ENCODE results near the gene RIN3. TPM values are rescaled to one million over a fixed set of nuclear protein-coding genes. Genes with fewer than 3 reads are reported as not detected.

Gene RIN3
- total RNA-seq, 1 experiment from 2014 or later = not detected

DNA sequence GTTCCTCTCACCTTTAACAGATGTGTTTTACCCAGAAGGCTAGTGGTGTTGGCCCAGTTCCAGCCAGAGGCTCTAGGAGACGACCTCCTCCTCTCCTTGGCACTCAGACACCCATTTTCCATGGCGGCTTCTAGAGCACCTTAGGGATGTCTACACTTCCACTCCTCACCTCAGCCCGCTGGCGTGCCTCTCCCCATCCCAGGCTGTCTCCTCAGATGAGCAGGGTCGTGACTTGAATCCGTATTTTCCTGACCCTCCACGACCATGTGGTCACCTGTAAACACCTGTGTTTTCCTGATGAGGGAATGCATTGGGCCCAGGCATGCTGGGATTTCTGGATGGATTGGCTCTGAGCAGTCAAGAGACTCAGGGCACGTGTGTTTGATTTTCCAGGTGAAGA lies 21.8 kb upstream of the RIN3 start:
- no peak overlapping the region for H3K4me3 ChIP-seq (ENCODE audit: low read length)
- H3K4me2 ChIP-seq (ENCODE audit: low read depth, low read length, poor library complexity, severe bottlenecking) = no peak overlapping the region
- no peaks in the 10 kb centered on the region for H3K4me1 ChIP-seq (ENCODE audit: low read length)
- no peaks in the 10 kb centered on the region for H3K36me3 ChIP-seq (ENCODE audit: insufficient read depth, low read length)
- H3K79me2 ChIP-seq (ENCODE audit: low read length) = no peaks in the 10 kb centered on the region
- H2AFZ ChIP-seq (ENCODE audit: low read length) = no peak overlapping the region
- no peaks in the 10 kb centered on the region for H3K27me3 ChIP-seq (ENCODE audit: low read length)
- H3K9ac ChIP-seq (ENCODE audit: low read length) = no peak overlapping the region
- no peaks in the 10 kb centered on the region for H3K9me2 ChIP-seq (replicated peaks; ENCODE audit: insufficient read depth, low read length)
- no peaks in the 10 kb centered on the region for H3K9me3 ChIP-seq (ENCODE audit: low read length)
- no peak overlapping the region for H3K27ac ChIP-seq (ENCODE audit: low read length)
- no peak for DNase-seq
- H4K20me1 ChIP-seq (ENCODE audit: insufficient read depth, low read depth, low read length) = no peaks in the 10 kb centered on the region

DNA sequence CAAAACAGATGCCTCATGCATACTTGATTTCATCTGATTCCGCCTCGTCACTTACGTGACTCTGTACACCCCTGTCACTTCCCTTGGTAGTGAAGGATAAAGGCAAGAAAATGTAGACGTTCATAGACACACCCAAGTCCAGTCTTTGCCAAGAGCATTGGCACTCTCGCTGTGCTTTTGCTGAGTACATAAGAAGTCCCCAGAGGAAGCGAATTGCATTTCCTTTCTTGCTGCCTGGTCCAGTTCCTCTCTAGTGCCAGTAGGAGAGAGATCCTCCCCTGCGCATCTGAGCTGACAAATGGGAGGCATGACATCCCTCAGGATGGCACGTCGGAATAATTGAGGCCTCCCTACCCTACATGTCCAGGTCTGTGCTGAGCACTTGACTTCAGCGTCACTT lies 21.3 kb upstream of the RIN3 start:
- no peaks in the 10 kb centered on the region for H3K4me1 ChIP-seq (ENCODE audit: low read length)

DNA sequence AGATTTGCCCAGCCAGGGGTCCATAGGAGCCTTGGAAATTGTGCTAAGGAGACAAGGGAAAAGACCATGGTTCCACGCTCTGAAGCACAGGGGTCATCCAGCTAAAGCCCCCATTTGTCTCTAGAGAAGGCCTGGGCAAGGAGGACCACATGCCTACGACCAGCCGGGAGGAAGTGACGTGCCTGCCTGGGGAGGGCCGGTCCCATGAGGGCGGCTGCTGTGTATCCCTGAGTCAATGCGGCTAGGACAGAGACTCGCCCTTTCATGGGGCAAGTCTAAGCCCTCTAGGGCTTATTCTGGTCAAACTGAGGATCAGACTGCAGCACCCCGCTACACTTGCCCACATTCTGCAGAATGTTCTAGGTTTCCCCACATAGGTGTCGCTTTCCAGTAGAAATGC lies 20.6 kb upstream of the RIN3 start:
- Histone ChIP-seq H3K27ac (ENCODE audit: low read length) (no peak overlapping the region), H3K9me2 (replicated peaks; ENCODE audit: insufficient read depth, low read length) (no peaks in the 10 kb centered on the region), H3K9me3 (ENCODE audit: low read length) (no peaks in the 10 kb centered on the region), H3K4me1 (ENCODE audit: low read length) (no peaks in the 10 kb centered on the region), H3K4me2 (ENCODE audit: low read depth, low read length, poor library complexity, severe bottlenecking) (no peak overlapping the region), H3K79me2 (ENCODE audit: low read length) (no peaks in the 10 kb centered on the region), H4K20me1 (ENCODE audit: insufficient read depth, low read depth, low read length) (no peaks in the 10 kb centered on the region), H3K27me3 (ENCODE audit: low read length) (no peaks in the 10 kb centered on the region), H2AFZ (ENCODE audit: low read length) (no peak overlapping the region), H3K4me3 (ENCODE audit: low read length) (no peak overlapping the region), H3K9ac (ENCODE audit: low read length) (no peak overlapping the region), H3K36me3 (ENCODE audit: insufficient read depth, low read length) (no peaks in the 10 kb centered on the region)
- DNase-seq = no peak

More for the DNA sequence above, 21.3 kb upstream of the RIN3 start:
- H3K4me2 ChIP-seq (ENCODE audit: low read depth, low read length, poor library complexity, severe bottlenecking) = no peak overlapping the region
- no peaks in the 10 kb centered on the region for H4K20me1 ChIP-seq (ENCODE audit: insufficient read depth, low read depth, low read length)
- no peaks in the 10 kb centered on the region for H3K79me2 ChIP-seq (ENCODE audit: low read length)
- H3K36me3 ChIP-seq (ENCODE audit: insufficient read depth, low read length) = no peaks in the 10 kb centered on the region
- H3K9ac ChIP-seq (ENCODE audit: low read length) = no peak overlapping the region
- no peak overlapping the region for H3K27ac ChIP-seq (ENCODE audit: low read length)
- no peak for DNase-seq
- H3K4me3 ChIP-seq (ENCODE audit: low read length) = no peak overlapping the region
- H3K9me2 ChIP-seq (replicated peaks; ENCODE audit: insufficient read depth, low read length) = no peaks in the 10 kb centered on the region
- no peaks in the 10 kb centered on the region for H3K9me3 ChIP-seq (ENCODE audit: low read length)
- H2AFZ ChIP-seq (ENCODE audit: low read length) = no peak overlapping the region
- no peaks in the 10 kb centered on the region for H3K27me3 ChIP-seq (ENCODE audit: low read length)

DNA sequence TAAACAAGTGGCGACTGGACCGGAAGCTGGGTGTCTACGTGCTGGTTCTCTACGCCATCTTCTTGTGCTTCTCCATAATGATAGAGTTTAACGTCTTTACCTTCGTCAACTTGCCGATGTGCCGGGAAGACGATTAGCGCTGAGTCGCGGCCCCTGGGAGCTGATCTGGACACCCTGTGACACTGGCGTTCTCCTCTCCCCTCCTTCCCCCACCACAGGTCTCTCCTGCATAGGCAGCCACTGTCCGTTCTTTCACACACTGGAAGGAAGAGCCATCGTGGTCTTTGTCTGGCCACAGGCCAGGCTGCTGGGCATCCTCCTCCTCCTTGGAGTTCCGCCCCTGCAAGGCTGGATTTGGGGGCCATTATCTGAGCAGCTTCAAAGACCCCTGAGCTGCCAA lies 20.1 kb upstream of the RIN3 start:
- Histone ChIP-seq H3K27ac (ENCODE audit: low read length) (no peak overlapping the region), H2AFZ (ENCODE audit: low read length) (no peak overlapping the region), H3K4me1 (ENCODE audit: low read length) (no peaks in the 10 kb centered on the region), H3K79me2 (ENCODE audit: low read length) (no peaks in the 10 kb centered on the region), H3K27me3 (ENCODE audit: low read length) (no peaks in the 10 kb centered on the region), H3K9me2 (replicated peaks; ENCODE audit: insufficient read depth, low read length) (no peaks in the 10 kb centered on the region), H3K9me3 (ENCODE audit: low read length) (no peaks in the 10 kb centered on the region), H3K4me2 (ENCODE audit: low read depth, low read length, poor library complexity, severe bottlenecking) (no peak overlapping the region), H3K4me3 (ENCODE audit: low read length) (no peak overlapping the region), H3K9ac (ENCODE audit: low read length) (no peak overlapping the region), H3K36me3 (ENCODE audit: insufficient read depth, low read length) (no peaks in the 10 kb centered on the region), H4K20me1 (ENCODE audit: insufficient read depth, low read depth, low read length) (no peaks in the 10 kb centered on the region)
- no peak for DNase-seq

DNA sequence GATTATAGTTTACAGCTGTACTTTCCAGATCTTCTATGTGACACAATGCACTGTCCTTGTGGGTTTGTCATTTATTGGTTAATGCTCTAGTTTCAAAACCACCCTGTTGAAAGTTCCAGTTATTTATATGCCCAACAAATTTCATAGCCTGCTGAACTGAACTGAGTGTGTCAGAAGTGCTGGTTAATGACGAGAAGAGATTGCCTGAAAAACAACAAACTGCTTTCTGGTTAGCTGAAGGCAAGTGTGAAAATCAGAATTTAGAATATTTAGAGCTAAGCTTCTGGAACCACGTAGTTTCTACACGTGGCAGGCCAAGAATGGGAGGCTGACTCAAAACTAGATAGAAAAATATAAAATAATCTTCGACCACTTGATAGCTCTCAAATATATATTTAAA lies 19.1 kb upstream of the RIN3 start:
- Histone ChIP-seq H3K36me3 (ENCODE audit: insufficient read depth, low read length) (no peaks in the 10 kb centered on the region), H3K79me2 (ENCODE audit: low read length) (no peaks in the 10 kb centered on the region), H3K9me2 (replicated peaks; ENCODE audit: insufficient read depth, low read length) (no peaks in the 10 kb centered on the region), H4K20me1 (ENCODE audit: insufficient read depth, low read depth, low read length) (no peaks in the 10 kb centered on the region), H3K4me1 (ENCODE audit: low read length) (no peaks in the 10 kb centered on the region), H3K9me3 (ENCODE audit: low read length) (no peaks in the 10 kb centered on the region), H2AFZ (ENCODE audit: low read length) (no peak overlapping the region), H3K27me3 (ENCODE audit: low read length) (no peaks in the 10 kb centered on the region), H3K4me2 (ENCODE audit: low read depth, low read length, poor library complexity, severe bottlenecking) (no peak overlapping the region), H3K27ac (ENCODE audit: low read length) (no peak overlapping the region), H3K4me3 (ENCODE audit: low read length) (no peak overlapping the region), H3K9ac (ENCODE audit: low read length) (no peak overlapping the region)
- DNase-seq = no peak

DNA sequence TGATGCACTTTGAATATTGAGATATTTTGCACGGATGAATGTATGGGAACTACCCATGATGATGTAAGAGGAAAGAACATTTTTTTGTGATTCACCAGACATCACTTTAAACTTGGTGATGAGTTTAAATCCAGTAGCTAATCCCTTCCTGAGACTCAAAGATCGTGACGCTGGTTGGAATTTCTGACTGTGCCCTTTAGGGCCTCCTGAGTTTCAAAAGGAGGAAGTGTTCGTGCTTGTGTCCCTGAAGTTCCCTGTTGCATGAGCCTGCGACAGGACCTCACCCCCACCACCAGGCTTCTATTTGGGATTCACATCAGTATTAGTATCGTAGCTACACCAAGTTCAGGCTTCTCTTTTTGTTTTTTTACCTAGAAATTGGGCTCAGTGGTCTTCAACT lies 18.6 kb upstream of the RIN3 start:
- Histone ChIP-seq H4K20me1 (ENCODE audit: insufficient read depth, low read depth, low read length) (no peaks in the 10 kb centered on the region), H3K27ac (ENCODE audit: low read length) (no peak overlapping the region), H3K4me1 (ENCODE audit: low read length) (no peaks in the 10 kb centered on the region), H2AFZ (ENCODE audit: low read length) (no peak overlapping the region), H3K4me2 (ENCODE audit: low read depth, low read length, poor library complexity, severe bottlenecking) (no peak overlapping the region), H3K27me3 (ENCODE audit: low read length) (no peaks in the 10 kb centered on the region), H3K79me2 (ENCODE audit: low read length) (no peaks in the 10 kb centered on the region), H3K9me2 (replicated peaks; ENCODE audit: insufficient read depth, low read length) (no peaks in the 10 kb centered on the region), H3K9me3 (ENCODE audit: low read length) (no peaks in the 10 kb centered on the region), H3K36me3 (ENCODE audit: insufficient read depth, low read length) (no peaks in the 10 kb centered on the region), H3K4me3 (ENCODE audit: low read length) (no peak overlapping the region), H3K9ac (ENCODE audit: low read length) (no peak overlapping the region)
- DNase-seq = no peak

DNA sequence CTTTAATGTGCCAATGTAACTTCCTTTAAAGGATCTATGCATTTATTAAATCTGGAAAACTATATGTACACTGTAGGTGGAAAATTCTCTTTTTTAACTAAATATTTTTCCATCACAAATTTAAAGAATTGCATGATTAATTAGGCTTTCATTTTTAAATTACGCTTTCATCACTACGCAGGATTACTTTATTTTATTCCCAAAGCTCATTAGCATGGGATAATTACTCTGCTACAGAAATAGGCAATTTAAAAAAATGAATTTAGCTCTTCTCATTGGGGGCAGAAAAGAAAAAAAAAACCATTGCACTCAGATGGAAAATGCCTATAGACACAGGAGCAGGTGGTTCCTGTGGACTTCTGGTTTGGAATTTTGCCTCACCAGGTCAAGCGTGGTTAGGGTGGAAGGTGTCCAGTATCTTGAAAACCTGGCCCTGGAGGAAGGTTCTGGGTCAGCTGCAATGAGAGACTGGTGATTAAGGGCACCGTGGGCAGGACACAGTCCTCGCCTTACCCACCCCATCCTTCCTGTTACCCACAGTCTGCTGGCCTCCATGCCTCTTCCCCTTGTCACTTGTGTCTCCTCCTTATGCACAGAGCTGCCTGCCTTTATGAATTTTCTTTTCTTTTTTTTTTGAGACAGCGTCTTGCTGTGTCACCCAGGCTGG lies 17.3 kb upstream of the RIN3 start:
- H3K4me1 ChIP-seq (ENCODE audit: low read length) = no peaks in the 10 kb centered on the region
- H3K9me3 ChIP-seq (ENCODE audit: low read length) = no peaks in the 10 kb centered on the region
- H3K27me3 ChIP-seq (ENCODE audit: low read length) = no peaks in the 10 kb centered on the region
- H3K79me2 ChIP-seq (ENCODE audit: low read length) = no peaks in the 10 kb centered on the region
- H3K27ac ChIP-seq (ENCODE audit: low read length) = no peak overlapping the region
- no peak for DNase-seq
- no peaks in the 10 kb centered on the region for H4K20me1 ChIP-seq (ENCODE audit: insufficient read depth, low read depth, low read length)
- H3K36me3 ChIP-seq (ENCODE audit: insufficient read depth, low read length) = no peaks in the 10 kb centered on the region
- no peaks in the 10 kb centered on the region for H3K9me2 ChIP-seq (replicated peaks; ENCODE audit: insufficient read depth, low read length)
- no peak overlapping the region for H3K9ac ChIP-seq (ENCODE audit: low read length)
- H3K4me2 ChIP-seq (ENCODE audit: low read depth, low read length, poor library complexity, severe bottlenecking) = no peak overlapping the region
- H3K4me3 ChIP-seq (ENCODE audit: low read length) = no peak overlapping the region
- no peak overlapping the region for H2AFZ ChIP-seq (ENCODE audit: low read length)

DNA sequence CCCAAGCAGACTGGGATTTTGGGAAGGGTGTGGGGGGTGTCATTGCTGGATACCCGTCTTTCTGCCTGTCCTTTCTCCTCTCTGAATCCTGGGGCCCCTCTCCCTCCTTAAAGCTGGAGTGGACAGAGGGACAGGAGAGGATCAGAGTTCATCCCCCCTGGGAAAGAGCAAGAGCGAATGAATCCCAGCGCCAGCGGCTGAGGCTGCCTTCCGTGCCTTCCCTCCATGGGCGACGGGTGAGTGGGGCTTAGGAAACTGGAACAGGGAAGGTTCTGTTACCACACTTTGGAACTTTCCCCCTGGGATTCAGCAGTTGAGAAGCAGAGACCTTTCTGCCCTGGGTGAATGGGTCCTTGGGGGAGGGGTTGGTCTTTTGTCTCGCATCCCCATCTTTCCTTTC lies 16.2 kb upstream of the RIN3 start:
- Histone ChIP-seq H3K4me1 (ENCODE audit: low read length) (no peaks in the 10 kb centered on the region), H2AFZ (ENCODE audit: low read length) (no peak overlapping the region), H3K4me2 (ENCODE audit: low read depth, low read length, poor library complexity, severe bottlenecking) (no peak overlapping the region), H3K36me3 (ENCODE audit: insufficient read depth, low read length) (no peaks in the 10 kb centered on the region), H4K20me1 (ENCODE audit: insufficient read depth, low read depth, low read length) (no peaks in the 10 kb centered on the region), H3K79me2 (ENCODE audit: low read length) (no peaks in the 10 kb centered on the region), H3K9me2 (replicated peaks; ENCODE audit: insufficient read depth, low read length) (no peaks in the 10 kb centered on the region), H3K27ac (ENCODE audit: low read length) (no peak overlapping the region), H3K9ac (ENCODE audit: low read length) (no peak overlapping the region), H3K9me3 (ENCODE audit: low read length) (no peaks in the 10 kb centered on the region), H3K27me3 (ENCODE audit: low read length) (no peaks in the 10 kb centered on the region), H3K4me3 (ENCODE audit: low read length) (no peak overlapping the region)
- DNase-seq = no peak

DNA sequence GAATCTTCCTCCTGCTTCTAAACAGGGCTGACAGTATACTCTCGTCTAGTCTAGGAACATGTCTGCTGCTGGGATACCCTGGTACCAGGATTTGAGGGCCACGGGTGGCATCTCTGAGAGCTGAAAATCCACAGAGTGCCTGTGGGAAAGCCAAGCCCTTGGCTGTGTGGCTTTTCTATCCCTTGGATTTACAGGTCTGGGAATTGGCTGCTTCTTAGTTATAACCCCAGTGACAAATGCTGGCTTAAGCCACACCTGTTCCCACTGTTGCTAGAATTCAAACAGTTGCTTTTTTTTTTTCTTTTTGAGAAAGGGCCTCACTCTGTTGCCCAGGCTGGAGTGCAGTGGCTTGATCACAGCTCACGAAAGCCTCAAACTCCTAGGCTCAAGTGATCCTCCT lies 14.3 kb upstream of the RIN3 start:
- Histone ChIP-seq H3K36me3 (ENCODE audit: insufficient read depth, low read length) (no peaks in the 10 kb centered on the region), H3K27me3 (ENCODE audit: low read length) (no peaks in the 10 kb centered on the region), H3K4me2 (ENCODE audit: low read depth, low read length, poor library complexity, severe bottlenecking) (no peak overlapping the region), H3K27ac (ENCODE audit: low read length) (no peak overlapping the region), H3K9me2 (replicated peaks; ENCODE audit: insufficient read depth, low read length) (no peaks in the 10 kb centered on the region), H3K9me3 (ENCODE audit: low read length) (no peaks in the 10 kb centered on the region), H4K20me1 (ENCODE audit: insufficient read depth, low read depth, low read length) (no peaks in the 10 kb centered on the region), H3K9ac (ENCODE audit: low read length) (no peak overlapping the region), H2AFZ (ENCODE audit: low read length) (no peak overlapping the region), H3K4me1 (ENCODE audit: low read length) (no peaks in the 10 kb centered on the region), H3K79me2 (ENCODE audit: low read length) (no peaks in the 10 kb centered on the region), H3K4me3 (ENCODE audit: low read length) (no peak overlapping the region)
- no peak for DNase-seq
